ENCODE data around the gene SLC12A2.

The SLC12A2 gene

DNA sequence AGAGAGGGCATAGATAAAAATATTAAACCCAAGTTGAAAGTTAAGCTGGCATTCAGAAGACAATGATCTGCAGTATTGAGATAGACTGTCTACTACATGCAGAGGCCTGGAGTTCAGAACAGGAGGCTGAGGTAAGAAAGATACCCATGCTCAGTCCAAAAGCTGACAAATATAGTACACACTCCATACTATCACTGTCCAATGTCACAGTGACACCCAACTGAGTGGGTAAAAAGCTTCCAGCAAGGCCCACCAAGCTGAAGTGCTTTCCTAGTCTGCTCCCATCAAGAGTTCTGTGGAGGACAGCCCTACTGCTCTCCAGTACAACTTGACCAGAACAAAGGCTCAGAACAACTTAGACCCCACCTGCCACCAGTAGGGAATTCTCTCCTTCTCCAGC is 124.9 kb downstream of the SLC12A2 start:
- DNase-seq (ENCODE audit: insufficient read length, low spot score) (no peak), FAIRE-seq (no peak)
- TF ChIP-seq POLR2A (IDR thresholded peaks at IDR 0.05; ENCODE audit: low read depth, low read length) = no peak
- TF ChIP-seq TAF1 (IDR thresholded peaks at IDR 0.05; ENCODE audit: low read depth, low read length) = no peak
- TF ChIP-seq SPI1 (IDR thresholded peaks at IDR 0.05; ENCODE audit: low read depth, low read length) = no peak

DNA sequence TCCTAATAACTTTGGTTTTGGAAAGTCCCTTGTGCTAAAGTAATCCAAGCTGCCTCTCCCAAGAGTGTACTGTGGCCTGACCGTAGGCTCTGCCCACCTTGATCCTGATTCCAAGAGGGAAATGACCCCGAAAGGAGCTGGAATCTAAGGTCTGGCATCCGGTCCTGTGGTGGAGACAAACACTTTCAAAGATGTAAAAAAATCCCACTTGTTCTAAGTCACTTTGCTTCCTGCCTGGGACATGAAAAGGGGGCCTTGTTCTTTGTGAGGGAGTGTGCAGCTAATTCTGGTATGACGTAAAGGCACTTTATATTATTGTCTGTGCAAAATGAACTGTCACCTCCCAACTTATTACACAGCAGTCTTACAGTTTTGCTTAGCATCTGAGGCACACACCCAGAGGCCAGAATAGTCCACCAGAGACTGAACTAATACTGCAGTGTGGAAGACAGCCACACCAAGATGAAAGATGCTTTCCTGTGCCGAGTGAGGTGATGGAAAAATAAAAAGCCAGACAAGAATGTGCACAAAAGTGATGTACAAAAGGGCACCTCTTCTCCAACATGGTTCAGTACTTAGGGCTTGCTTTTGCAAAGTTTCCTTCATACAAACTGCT is 128.7 kb downstream of the SLC12A2 start:
- no peak for FAIRE-seq
- DNase-seq (ENCODE audit: insufficient read length, low spot score) = no peak
- no peak for TF ChIP-seq SPI1 (IDR thresholded peaks at IDR 0.05; ENCODE audit: low read depth, low read length)
- TF ChIP-seq TAF1 (IDR thresholded peaks at IDR 0.05; ENCODE audit: low read depth, low read length) = no peak
- no peak for TF ChIP-seq PAX5 (IDR thresholded peaks at IDR 0.05; ENCODE audit: insufficient read depth, low read length, severe bottlenecking)
- TF ChIP-seq POLR2A (IDR thresholded peaks at IDR 0.05; ENCODE audit: low read depth, low read length) = no peak
- no peak for TF ChIP-seq POU2F2 (IDR thresholded peaks at IDR 0.05; ENCODE audit: low read depth, low read length)
- no peak for TF ChIP-seq POLR2AphosphoS5 (IDR thresholded peaks at IDR 0.05; ENCODE audit: low read depth, low read length)

DNA sequence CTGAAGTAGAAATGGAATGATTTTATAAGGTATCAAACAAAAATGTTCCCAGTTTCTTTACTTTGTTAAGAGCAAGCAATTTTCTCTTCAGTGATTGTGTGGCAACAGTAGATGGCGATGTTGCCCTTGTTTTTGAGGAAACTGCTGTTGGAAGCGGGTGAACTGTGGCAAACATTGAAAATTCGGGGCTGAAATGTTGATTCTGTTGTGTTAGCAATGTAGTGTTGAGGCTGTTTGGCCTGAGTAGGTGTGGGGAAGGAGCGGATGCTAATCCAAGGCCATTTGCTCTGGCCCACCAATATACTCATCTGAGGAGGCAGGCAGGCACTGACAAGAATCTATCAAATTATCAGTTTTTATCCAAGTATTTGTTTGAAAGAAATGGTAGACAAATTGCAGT is 129.8 kb downstream of the SLC12A2 start:
- FAIRE-seq = no peak
- TF ChIP-seq POLR2A (IDR thresholded peaks at IDR 0.05; ENCODE audit: low read depth, low read length) = no peak
- no peak for TF ChIP-seq TAF1 (IDR thresholded peaks at IDR 0.05; ENCODE audit: low read depth, low read length)
- no peak for TF ChIP-seq SPI1 (IDR thresholded peaks at IDR 0.05; ENCODE audit: low read depth, low read length)
- TF ChIP-seq PAX5 (IDR thresholded peaks at IDR 0.05; ENCODE audit: insufficient read depth, low read length, severe bottlenecking) = no peak
- no peak for TF ChIP-seq POU2F2 (IDR thresholded peaks at IDR 0.05; ENCODE audit: low read depth, low read length)
- no peak for TF ChIP-seq POLR2AphosphoS5 (IDR thresholded peaks at IDR 0.05; ENCODE audit: low read depth, low read length)
- no peak for DNase-seq (ENCODE audit: insufficient read length, low spot score)

- no peak for DNase-seq (ENCODE audit: insufficient read length, low spot score)
- FAIRE-seq = no peak
- TF ChIP-seq PAX5 (IDR thresholded peaks at IDR 0.05; ENCODE audit: insufficient read depth, low read length, severe bottlenecking) (no peak), POLR2A (IDR thresholded peaks at IDR 0.05; ENCODE audit: low read depth, low read length) (no peak), SPI1 (IDR thresholded peaks at IDR 0.05; ENCODE audit: low read depth, low read length) (no peak), POLR2AphosphoS5 (IDR thresholded peaks at IDR 0.05; ENCODE audit: low read depth, low read length) (no peak), POU2F2 (IDR thresholded peaks at IDR 0.05; ENCODE audit: low read depth, low read length) (no peak), TAF1 (IDR thresholded peaks at IDR 0.05; ENCODE audit: low read depth, low read length) (no peak)
Observed at GRCh38 chr5:128213833-128214232, 130.3 kb downstream of the SLC12A2 start.

- TF ChIP-seq TAF1 (IDR thresholded peaks at IDR 0.05; ENCODE audit: low read depth, low read length) (no peak), POLR2AphosphoS5 (IDR thresholded peaks at IDR 0.05; ENCODE audit: low read depth, low read length) (no peak), POU2F2 (IDR thresholded peaks at IDR 0.05; ENCODE audit: low read depth, low read length) (no peak), PAX5 (IDR thresholded peaks at IDR 0.05; ENCODE audit: insufficient read depth, low read length, severe bottlenecking) (no peak), SPI1 (IDR thresholded peaks at IDR 0.05; ENCODE audit: low read depth, low read length) (no peak), POLR2A (IDR thresholded peaks at IDR 0.05; ENCODE audit: low read depth, low read length) (no peak)
- FAIRE-seq (no peak), DNase-seq (ENCODE audit: insufficient read length, low spot score) (no peak)
Observed at GRCh38 chr5:128216285-128216684, 132.7 kb downstream of the SLC12A2 start.

- TF ChIP-seq POU2F2 (IDR thresholded peaks at IDR 0.05; ENCODE audit: low read depth, low read length) = no peak
- no peak for TF ChIP-seq TAF1 (IDR thresholded peaks at IDR 0.05; ENCODE audit: low read depth, low read length)
- no peak for FAIRE-seq
- DNase-seq (ENCODE audit: insufficient read length, low spot score) = no peak
Observed at GRCh38 chr5:128216860-128217531, 133.4 kb downstream of the SLC12A2 start.

DNA sequence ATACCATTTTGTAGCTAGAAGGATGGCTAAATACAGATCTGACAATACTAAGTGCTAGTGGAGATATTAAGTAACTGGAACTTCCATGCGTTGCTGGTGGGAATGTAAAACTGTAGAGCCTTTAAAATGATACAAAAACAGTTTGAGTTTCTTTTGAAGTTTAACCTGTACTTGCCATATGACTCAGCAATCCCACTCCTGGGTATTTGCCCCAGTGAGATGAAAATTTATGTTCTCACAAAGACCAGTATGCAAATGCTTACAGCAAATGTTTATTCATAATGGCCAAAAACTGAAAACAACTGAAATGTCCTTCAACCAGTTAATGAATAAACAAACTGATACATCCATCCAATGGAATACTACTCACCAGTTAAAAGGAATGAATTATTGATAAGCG is 137.3 kb downstream of the SLC12A2 start:
- no peak for DNase-seq (ENCODE audit: insufficient read length, low spot score)
- TF ChIP-seq POLR2A (IDR thresholded peaks at IDR 0.05; ENCODE audit: low read depth, low read length) = no peak
- TF ChIP-seq POU2F2 (IDR thresholded peaks at IDR 0.05; ENCODE audit: low read depth, low read length) = no peak
- TF ChIP-seq SPI1 (IDR thresholded peaks at IDR 0.05; ENCODE audit: low read depth, low read length) = no peak
- no peak for TF ChIP-seq PAX5 (IDR thresholded peaks at IDR 0.05; ENCODE audit: insufficient read depth, low read length, severe bottlenecking)
- TF ChIP-seq TAF1 (IDR thresholded peaks at IDR 0.05; ENCODE audit: low read depth, low read length) = no peak
- TF ChIP-seq POLR2AphosphoS5 (IDR thresholded peaks at IDR 0.05; ENCODE audit: low read depth, low read length) = no peak
- no peak for FAIRE-seq

DNA sequence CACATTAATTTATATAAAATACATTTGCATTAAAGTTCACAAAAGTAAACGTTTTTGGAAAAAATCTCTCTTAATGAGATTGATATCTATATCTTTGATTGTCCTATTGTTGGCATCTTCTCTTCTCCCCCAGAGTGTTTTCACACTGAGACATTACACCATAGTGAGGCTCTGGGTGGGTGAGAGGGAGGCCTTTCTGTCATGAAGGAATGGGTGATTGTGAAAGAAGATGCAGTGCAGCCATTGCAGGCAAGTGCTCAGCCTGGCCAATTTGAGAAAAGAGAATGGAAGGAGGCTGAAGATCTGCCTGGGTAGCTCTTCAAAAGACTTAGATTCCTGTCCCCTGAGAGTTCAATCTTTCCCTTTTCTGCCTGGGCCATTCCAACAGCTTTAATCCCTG is 140.8 kb downstream of the SLC12A2 start:
- DNase-seq (ENCODE audit: insufficient read length, low spot score) (no peak), FAIRE-seq (no peak)
- TF ChIP-seq PAX5 (IDR thresholded peaks at IDR 0.05; ENCODE audit: insufficient read depth, low read length, severe bottlenecking) (no peak), POLR2AphosphoS5 (IDR thresholded peaks at IDR 0.05; ENCODE audit: low read depth, low read length) (no peak), POU2F2 (IDR thresholded peaks at IDR 0.05; ENCODE audit: low read depth, low read length) (no peak), TAF1 (IDR thresholded peaks at IDR 0.05; ENCODE audit: low read depth, low read length) (no peak), POLR2A (IDR thresholded peaks at IDR 0.05; ENCODE audit: low read depth, low read length) (no peak), SPI1 (IDR thresholded peaks at IDR 0.05; ENCODE audit: low read depth, low read length) (no peak)

GRCh38 chr5:128225245-128226030 is 141.9 kb downstream of the SLC12A2 start:
- FAIRE-seq (no peak), DNase-seq (ENCODE audit: insufficient read length, low spot score) (no peak)
- TF ChIP-seq POLR2A (IDR thresholded peaks at IDR 0.05; ENCODE audit: low read depth, low read length) (no peak), POU2F2 (IDR thresholded peaks at IDR 0.05; ENCODE audit: low read depth, low read length) (no peak), SPI1 (IDR thresholded peaks at IDR 0.05; ENCODE audit: low read depth, low read length) (no peak), TAF1 (IDR thresholded peaks at IDR 0.05; ENCODE audit: low read depth, low read length) (no peak), POLR2AphosphoS5 (IDR thresholded peaks at IDR 0.05; ENCODE audit: low read depth, low read length) (no peak), PAX5 (IDR thresholded peaks at IDR 0.05; ENCODE audit: insufficient read depth, low read length, severe bottlenecking) (no peak)

Measured in GM12891 (cell line).